Measurements from ENCODE around the gene NRDC.

- TF ChIP-seq, protein P1, sequence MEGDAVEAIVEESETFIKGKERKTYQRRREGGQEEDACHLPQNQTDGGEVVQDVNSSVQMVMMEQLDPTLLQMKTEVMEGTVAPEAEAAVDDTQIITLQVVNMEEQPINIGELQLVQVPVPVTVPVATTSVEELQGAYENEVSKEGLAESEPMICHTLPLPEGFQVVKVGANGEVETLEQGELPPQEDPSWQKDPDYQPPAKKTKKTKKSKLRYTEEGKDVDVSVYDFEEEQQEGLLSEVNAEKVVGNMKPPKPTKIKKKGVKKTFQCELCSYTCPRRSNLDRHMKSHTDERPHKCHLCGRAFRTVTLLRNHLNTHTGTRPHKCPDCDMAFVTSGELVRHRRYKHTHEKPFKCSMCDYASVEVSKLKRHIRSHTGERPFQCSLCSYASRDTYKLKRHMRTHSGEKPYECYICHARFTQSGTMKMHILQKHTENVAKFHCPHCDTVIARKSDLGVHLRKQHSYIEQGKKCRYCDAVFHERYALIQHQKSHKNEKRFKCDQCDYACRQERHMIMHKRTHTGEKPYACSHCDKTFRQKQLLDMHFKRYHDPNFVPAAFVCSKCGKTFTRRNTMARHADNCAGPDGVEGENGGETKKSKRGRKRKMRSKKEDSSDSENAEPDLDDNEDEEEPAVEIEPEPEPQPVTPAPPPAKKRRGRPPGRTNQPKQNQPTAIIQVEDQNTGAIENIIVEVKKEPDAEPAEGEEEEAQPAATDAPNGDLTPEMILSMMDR (IDR thresholded peaks at IDR 0.05) = no peak
- TF ChIP-seq POLR2A (IDR thresholded peaks at IDR 0.05) = no peak
Measured at GRCh38 chr1:51908499-51908898, 30.0 kb upstream of the NRDC start.
